WTC11 (cell line): ENCODE results near the gene ZKSCAN1. TPM values are rescaled to one million over a fixed set of nuclear protein-coding genes. Genes with fewer than 3 reads are reported as not detected.

Experiments used
- ATAC-seq: fragments of 200-7000 bp; cut with Tn5 transposase; 2 replicates; pipeline ENCODE4 v1.10.0; 2021; ENCODE audit warnings: mild to moderate bottlenecking, moderate library complexity
- CTCF ChIA-PET: fragments of 300-600 bp; sonication (Branson Sonifier 250); formaldehyde crosslinking; loops from one replicate; lab custom pipeline; 2021; ENCODE audit warnings: antibody characterized with exemption; lab: Charles Lee
- POLR2A ChIA-PET: fragments of 350-600 bp; sonication (Branson Sonifier 250); formaldehyde crosslinking; loops from one replicate; lab custom pipeline; 2021; ENCODE audit warnings: antibody characterized with exemption; lab: Charles Lee
- DNase-seq: peaks from one replicate; pipeline ENCODE4 v3.0.0; 2021; ENCODE audit warnings: low spot score
- H3K27ac Mint-ChIP-seq: 2 replicates; pipeline ENCODE4 v1.8.0; 2021; ENCODE audit warnings: mixed read lengths
- H3K27me3 Mint-ChIP-seq: 2 replicates; pipeline ENCODE4 v1.8.0; 2021; ENCODE audit warnings: low read depth, mild to moderate bottlenecking, moderate library complexity, mixed read lengths
- H3K36me3 Mint-ChIP-seq: 2 replicates; pipeline ENCODE4 v1.8.0; 2021; ENCODE audit warnings: mixed read lengths
- H3K4me1 Mint-ChIP-seq: 2 replicates; pipeline ENCODE4 v1.8.0; 2022; ENCODE audit warnings: mixed read lengths
- H3K4me3 Mint-ChIP-seq: 2 replicates; pipeline ENCODE4 v1.8.0; 2021; ENCODE audit warnings: mild to moderate bottlenecking, moderate library complexity, mixed read lengths
- H3K9me3 Mint-ChIP-seq: 2 replicates; pipeline ENCODE4 v1.8.0; 2021; ENCODE audit warnings: mixed read lengths
- AFF4 ChIP-seq: sonication (generic); formaldehyde crosslinking; IDR thresholded peaks from 2 replicates; pipeline ENCODE4 v1.8.1; 2023; ENCODE audit warnings: mild to moderate bottlenecking, missing genetic modification reagents, borderline replicate concordance
- ATF2 ChIP-seq: sonication (generic); formaldehyde crosslinking; IDR thresholded peaks from 2 replicates; pipeline ENCODE4 v1.8.1; 2022; ENCODE audit warnings: low read depth, missing genetic modification reagents, borderline replicate concordance
- E2F4 ChIP-seq: sonication (generic); formaldehyde crosslinking; IDR thresholded peaks from 2 replicates; pipeline ENCODE4 v1.8.1; 2022; ENCODE audit warnings: low read depth, mild to moderate bottlenecking, moderate library complexity, missing genetic modification reagents, borderline replicate concordance
- ETV6 ChIP-seq: sonication (generic); formaldehyde crosslinking; IDR thresholded peaks from 2 replicates; pipeline ENCODE4 v1.8.1; 2022; ENCODE audit warnings: mild to moderate bottlenecking, missing genetic modification reagents
- FOXK1 ChIP-seq: sonication (generic); formaldehyde crosslinking; IDR thresholded peaks from 2 replicates; pipeline ENCODE4 v1.8.0; 2022; ENCODE audit warnings: mild to moderate bottlenecking, moderate library complexity, missing genetic modification reagents
- KAT7 ChIP-seq: sonication (generic); formaldehyde crosslinking; IDR thresholded peaks from 2 replicates; pipeline ENCODE4 v1.8.1; 2023; ENCODE audit warnings: missing genetic modification reagents, mild to moderate bottlenecking, borderline replicate concordance
- MLX ChIP-seq: sonication (generic); formaldehyde crosslinking; IDR thresholded peaks from 2 replicates; pipeline ENCODE4 v1.8.1; 2023; ENCODE audit warnings: mild to moderate bottlenecking, missing genetic modification reagents, moderate library complexity
- NFATC4 ChIP-seq: fragments of 250-450 bp; sonication (Bioruptor Pico); IDR thresholded peaks from 2 replicates; pipeline ENCODE4 v1.9.0; 2021; ENCODE audit warnings: mild to moderate bottlenecking
- NR2C2 ChIP-seq: sonication (generic); formaldehyde crosslinking; IDR thresholded peaks from 2 replicates; pipeline ENCODE4 v1.8.0; 2022; ENCODE audit warnings: mild to moderate bottlenecking, missing genetic modification reagents
- OVOL2 ChIP-seq: fragments of 250-450 bp; sonication (Bioruptor Pico); IDR thresholded peaks from 2 replicates; pipeline ENCODE4 v1.9.0; 2021; ENCODE audit warnings: mild to moderate bottlenecking, borderline replicate concordance
- SOX15 ChIP-seq: fragments of 250-450 bp; sonication (Bioruptor Pico); IDR thresholded peaks from 2 replicates; pipeline ENCODE4 v1.9.0; 2021; ENCODE audit warnings: mild to moderate bottlenecking
- TCF7 ChIP-seq: sonication (generic); formaldehyde crosslinking; IDR thresholded peaks from 2 replicates; pipeline ENCODE4 v1.8.0; 2022; ENCODE audit warnings: mild to moderate bottlenecking, low read depth, missing genetic modification reagents, moderate library complexity
- TEAD1 ChIP-seq: sonication (generic); formaldehyde crosslinking; IDR thresholded peaks from 2 replicates; pipeline ENCODE4 v1.8.0; 2022; ENCODE audit warnings: mild to moderate bottlenecking, missing genetic modification reagents
- TP53 ChIP-seq: sonication (generic); formaldehyde crosslinking; IDR thresholded peaks from 2 replicates; pipeline ENCODE4 v1.8.1; 2023; ENCODE audit warnings: mild to moderate bottlenecking, missing genetic modification reagents
- ZMAT4 ChIP-seq: fragments of 250-450 bp; sonication (Bioruptor Pico); IDR thresholded peaks from 2 replicates; pipeline ENCODE4 v1.9.0; 2021; ENCODE audit warnings: mild to moderate bottlenecking
- total RNA-seq: library from RNA; stranded (reverse); gene quantifications from 3 replicates; pipeline ENCODE4 v1.2.3, GENCODE V29; 2021

Gene ZKSCAN1
- total RNA-seq, 1 experiment from 2014 or later: 46.6 TPM

DNA sequence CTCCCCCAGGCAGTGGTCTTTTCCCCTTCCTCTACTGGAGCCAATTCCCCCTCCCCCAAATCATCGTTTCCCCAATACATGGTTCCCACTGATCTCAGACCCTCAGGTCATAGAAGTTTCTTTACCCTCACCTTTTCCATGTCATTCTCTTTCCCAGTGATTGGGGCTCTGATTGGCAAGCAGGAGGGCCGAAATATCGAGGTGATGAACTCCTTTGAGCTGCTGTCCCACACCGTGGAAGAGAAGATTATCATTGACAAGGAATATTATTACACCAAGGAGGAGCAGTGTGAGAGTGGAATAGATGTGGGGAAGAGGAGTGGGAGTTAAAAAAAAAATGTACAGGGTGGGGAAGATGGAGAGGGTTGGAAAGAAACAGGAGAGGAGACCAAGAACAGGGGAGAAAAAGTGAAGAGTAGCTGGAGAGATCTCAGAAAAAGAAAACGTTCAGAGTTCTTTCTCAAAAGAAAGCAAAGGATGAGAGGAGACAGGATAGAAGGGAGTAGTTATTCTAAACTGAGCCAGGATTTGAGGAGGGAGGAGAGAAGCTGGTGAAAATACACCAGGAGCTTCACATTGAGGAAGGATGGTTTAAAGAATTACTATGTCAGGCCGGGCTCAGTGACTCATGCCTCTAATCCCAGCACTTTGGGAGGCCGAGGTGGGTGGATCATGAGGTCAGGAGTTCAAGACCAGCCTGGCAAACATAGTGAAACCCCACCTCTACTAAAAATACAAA, 74.2 kb downstream of the ZKSCAN1 start:
- peaks cover 11% of the 10 kb centered on the region for H3K4me1 Mint-ChIP-seq
- peaks cover 44% of the 10 kb centered on the region for H3K36me3 Mint-ChIP-seq
- no peak for ATAC-seq
- H3K9me3 Mint-ChIP-seq: no peaks in the 10 kb centered on the region
- no peaks in the 10 kb centered on the region; the same call in 1 of the 2 replicates for H3K27me3 Mint-ChIP-seq
- H3K27ac Mint-ChIP-seq: peak overlapping the region; percentile 78
- ChIA-PET CTCF (interaction anchor here (1.4 to 1.8 kb wide), 3 partner anchors 12 to 176 kb away, joined by 3 to 7 read pairs (median 4); partner anchors contain the start of genes AP4M1 and MCM7), POLR2A (interaction anchor here (0.6 to 6.2 kb wide), 2 partner anchors 11 to 144 kb away, joined by 6 to 41 read pairs; partner anchors contain the start of genes AP4M1 and MCM7)
- TF ChIP-seq FOXK1 (no peak), TCF7 (CRISPR knock-in tag) (no peak), TEAD1 (CRISPR knock-in tag) (no peak), NR2C2 (no peak), MLX (no peak), TP53 (CRISPR knock-in tag) (no peak), SOX15 (CRISPR knock-in tag) (no peak), ATF2 (CRISPR knock-in tag) (no peak), KAT7 (CRISPR knock-in tag) (no peak), ETV6 (CRISPR knock-in tag) (no peak), ZMAT4 (no peak), AFF4 (no peak), E2F4 (no peak)
- no peak for DNase-seq
- peak overlapping the region; percentile 93 for H3K4me3 Mint-ChIP-seq

DNA sequence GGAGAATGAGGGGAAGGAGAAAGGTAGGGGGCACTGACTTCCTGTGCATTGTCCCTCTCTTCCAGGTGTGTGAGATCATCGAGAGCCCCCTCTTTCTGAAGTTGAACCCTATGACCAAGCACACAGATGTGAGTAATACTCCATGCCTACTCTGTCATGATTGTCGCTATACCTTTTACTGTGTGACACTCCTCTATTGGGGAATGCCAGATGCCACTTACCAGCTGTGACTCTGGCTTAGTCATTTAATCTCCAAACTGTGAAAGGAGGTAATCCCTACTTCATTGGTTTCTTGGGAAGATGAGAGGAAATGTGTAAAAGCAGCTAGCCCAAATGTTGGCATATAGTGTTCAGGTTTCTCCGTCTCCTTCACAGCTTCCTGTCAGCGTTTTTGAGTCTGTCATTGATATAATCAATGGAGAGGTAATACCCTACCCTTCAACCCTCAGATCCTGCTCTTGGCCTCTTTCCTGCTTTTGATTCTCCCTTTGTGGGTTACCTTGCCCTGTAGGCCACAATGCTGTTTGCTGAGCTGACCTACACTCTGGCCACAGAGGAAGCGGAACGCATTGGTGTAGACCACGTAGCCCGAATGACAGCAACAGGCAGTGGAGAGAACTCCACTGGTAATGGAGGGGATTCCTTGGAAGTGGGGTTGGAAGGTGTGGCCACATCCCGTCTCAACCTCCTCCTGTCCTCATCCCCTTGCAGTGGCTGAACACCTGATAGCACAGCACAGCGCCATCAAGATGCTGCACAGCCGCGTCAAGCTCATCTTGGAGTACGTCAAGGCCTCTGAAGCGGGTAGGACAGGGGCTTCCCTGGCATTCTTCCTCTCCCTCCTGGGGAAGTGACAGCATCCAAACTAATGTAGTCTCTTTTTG, 75.4 kb downstream of the ZKSCAN1 start:
- ChIA-PET CTCF (interaction anchor here (0.9 to 1.8 kb wide), 4 partner anchors 8 to 178 kb away, joined by 3 to 7 read pairs (median 4); partner anchors contain the start of genes AP4M1 and MCM7), POLR2A (interaction anchor here (0.5 to 6.2 kb wide), 4 partner anchors 8 to 44 kb away, joined by 3 to 41 read pairs (median 3); partner anchors contain the start of genes AP4M1 and MCM7)
- Mint-ChIP-seq H3K4me3 (peak overlapping the region; percentile 93; the same call in 1 of the 2 replicates), H3K27ac (peak overlapping the region; percentile 82), H3K27me3 (no peaks in the 10 kb centered on the region), H3K36me3 (peaks cover 56% of the 10 kb centered on the region), H3K4me1 (peaks cover 11% of the 10 kb centered on the region), H3K9me3 (no peaks in the 10 kb centered on the region)
- no peak for DNase-seq
- TF ChIP-seq NFATC4 (CRISPR knock-in tag) (peak; percentile 3; the same call in 1 of the 2 replicates), OVOL2 (CRISPR knock-in tag) (no peak)
- peak; percentile 7 for ATAC-seq

Other genes with a start within 250 kb of the ZKSCAN1 start
- 0.32 to 0.50 TPM (median 0.33 TPM) in 3 replicates for gene CYP3A4, start 231.4 kb upstream of the ZKSCAN1 start, total RNA-seq
- not detected in 3 replicates for gene CYP3A43, start 187.6 kb upstream of the ZKSCAN1 start, total RNA-seq
- gene OR2AE1, start 138.6 kb upstream of the ZKSCAN1 start, total RNA-seq: 0.15 TPM in 1 of 3 replicates, not detected in the others
- 6.6 to 9.8 TPM (median 9.3 TPM) in 3 replicates for gene TRIM4, start 96.1 kb upstream of the ZKSCAN1 start, total RNA-seq
- gene GJC3, start 86.0 kb upstream of the ZKSCAN1 start, total RNA-seq: 2.9 to 3.7 TPM (median 3.4 TPM) in 3 replicates
- 1.6 to 2.7 TPM (median 1.8 TPM) in 3 replicates for gene AZGP1, start 39.6 kb upstream of the ZKSCAN1 start, total RNA-seq
- gene ZSCAN21, start 34.2 kb downstream of the ZKSCAN1 start, total RNA-seq: 25.5 to 27.2 TPM (median 26.2 TPM) in 3 replicates
- 38.1 to 48.3 TPM (median 39.1 TPM) in 3 replicates for gene ZNF3, start 66.1 kb downstream of the ZKSCAN1 start, total RNA-seq
- gene COPS6, start 73.4 kb downstream of the ZKSCAN1 start, total RNA-seq: 118 to 124 TPM (median 119 TPM) in 3 replicates
- 306 to 351 TPM (median 315 TPM) in 3 replicates for gene MCM7, start 85.8 kb downstream of the ZKSCAN1 start, total RNA-seq
- gene AP4M1, start 86.0 kb downstream of the ZKSCAN1 start, total RNA-seq: 16.9 to 18.0 TPM (median 17.4 TPM) in 3 replicates
- gene TAF6, start 103.8 kb downstream of the ZKSCAN1 start, total RNA-seq: 121 to 132 TPM (median 122 TPM) in 3 replicates
- 14.3 to 15.1 TPM (median 14.6 TPM) in 3 replicates for gene CNPY4, start 104.0 kb downstream of the ZKSCAN1 start, total RNA-seq
- 3.0 to 3.5 TPM (median 3.0 TPM) in 3 replicates for gene MBLAC1, start 111.4 kb downstream of the ZKSCAN1 start, total RNA-seq
- gene LAMTOR4, start 133.3 kb downstream of the ZKSCAN1 start, total RNA-seq: 199 to 235 TPM (median 227 TPM) in 3 replicates
- gene TRAPPC14, start 143.1 kb downstream of the ZKSCAN1 start, total RNA-seq: 25.0 to 28.0 TPM (median 25.1 TPM) in 3 replicates
- gene GAL3ST4, start 153.0 kb downstream of the ZKSCAN1 start, total RNA-seq: 8.1 to 10.3 TPM (median 8.9 TPM) in 3 replicates
- gene GPC2, start 161.8 kb downstream of the ZKSCAN1 start, total RNA-seq: 52.1 to 63.9 TPM (median 63.0 TPM) in 3 replicates
- 5.2 to 7.6 TPM (median 5.5 TPM) in 3 replicates for gene STAG3, start 162.3 kb downstream of the ZKSCAN1 start, total RNA-seq
- gene PVRIG, start 204.4 kb downstream of the ZKSCAN1 start, total RNA-seq: 0.37 to 0.55 TPM in 2 of 3 replicates, not detected in the other